ENCODE data around the gene MAEA. TPM values are rescaled to one million over a fixed set of nuclear protein-coding genes. Genes with fewer than 3 reads are reported as not detected.

The MAEA gene
- total and polyA plus RNA-seq, 12 donors, result 39.1 to 72.8 (median 50.3) TPM

GRCh38 chr4:1337951-1338751 lies 48.5 kb downstream of the MAEA start:
- Histone ChIP-seq H3K4me3 (no peak overlapping the region), H3K27ac (peak overlapping the region in 1 of 10 donors; percentile 31), H3K9me3 (peaks cover 0 to 15% (median 0%) of the 10 kb centered on the region in 11 donors), H3K27me3 (no peaks in the 10 kb centered on the region), H3K36me3 (peaks cover 0 to 80% (median 50%) of the 10 kb centered on the region in 9 donors), H3K4me1 (peaks cover 0 to 9% (median 4%) of the 10 kb centered on the region in 9 donors)
- no peak for DNase-seq
- WGBS, 2 donors, result 96 to 97% methylated on average over 41 of the region's 41 CpGs
- intact Hi-C loops (cut with DNase I), result no loop called here
- no peak for TF ChIP-seq CTCF (IDR thresholded peaks at IDR 0.05)
- peak in 2 of 8 donors; percentile 9 to 33 for ATAC-seq

GRCh38 chr4:1338752-1339414 lies 49.2 kb downstream of the MAEA start:
- intact Hi-C loops (cut with DNase I), result no loop called here
- peaks cover 0 to 15% (median 0%) of the 10 kb centered on the region in 11 donors for H3K9me3 ChIP-seq
- peaks cover 0 to 77% (median 47%) of the 10 kb centered on the region in 9 donors for H3K36me3 ChIP-seq
- 94 to 97% methylated on average over 38 of the region's 38 CpGs for WGBS, 2 donors
- ATAC-seq (peak in 1 of 8 donors; percentile 20), DNase-seq (no peak)
- H3K4me3 ChIP-seq, result no peak overlapping the region
- TF ChIP-seq CTCF (IDR thresholded peaks at IDR 0.05), result no peak
- no peak overlapping the region for H3K27ac ChIP-seq
- no peaks in the 10 kb centered on the region for H3K27me3 ChIP-seq
- H3K4me1 ChIP-seq, result peaks cover 0 to 9% (median 4%) of the 10 kb centered on the region in 9 donors

- no peak for ATAC-seq
These were observed 49.8 kb downstream of the MAEA start for GRCh38 chr4:1339489-1339888.

More at GRCh38 chr4:1339489-1339888, 49.8 kb downstream of the MAEA start:
- DNase-seq, result no peak
- H3K4me3 ChIP-seq, result no peak overlapping the region
- H3K27ac ChIP-seq, result no peak overlapping the region
- peaks cover 0 to 15% (median 0%) of the 10 kb centered on the region in 11 donors for H3K9me3 ChIP-seq
- peaks cover 0 to 72% (median 47%) of the 10 kb centered on the region in 9 donors for H3K36me3 ChIP-seq
- intact Hi-C loops (cut with DNase I), result no loop called here
- TF ChIP-seq CTCF (IDR thresholded peaks at IDR 0.05), result no peak
- H3K4me1 ChIP-seq, result peaks cover 0 to 9% (median under 1%) of the 10 kb centered on the region in 9 donors
- no peaks in the 10 kb centered on the region for H3K27me3 ChIP-seq
- WGBS, 2 donors, result 98% methylated on average over 38 of the region's 38 CpGs
